HEK293T (cell line): Measurements from ENCODE around the gene TEX10.

Experiments
- BHLHE40 ChIP-seq: fragments of 450-650 bp; IDR thresholded peaks from 2 replicates; pipeline ENCODE4 v1.6.1; 2016; ENCODE audit warnings: mild to moderate bottlenecking, moderate library complexity, borderline replicate concordance
- ELF4 ChIP-seq: fragments of 450-650 bp; IDR thresholded peaks from 2 replicates; pipeline ENCODE4 v1.6.1; 2017; ENCODE audit warnings: antibody characterized with exemption
- FOXK2 ChIP-seq: fragments of 450-650 bp; IDR thresholded peaks from 2 replicates; pipeline ENCODE4 v1.6.1; 2016; ENCODE audit warnings: mild to moderate bottlenecking
- LEF1 ChIP-seq: fragments of 450-650 bp; IDR thresholded peaks from 2 replicates; pipeline ENCODE4 v1.6.1; 2017; ENCODE audit warnings: mild to moderate bottlenecking, borderline replicate concordance
- PKNOX1 ChIP-seq: fragments of 450-650 bp; IDR thresholded peaks from 2 replicates; pipeline ENCODE4 v1.6.1; 2016
- ZNF384 ChIP-seq: fragments of 450-650 bp; IDR thresholded peaks from 2 replicates; pipeline ENCODE4 v1.6.1; 2016

DNA sequence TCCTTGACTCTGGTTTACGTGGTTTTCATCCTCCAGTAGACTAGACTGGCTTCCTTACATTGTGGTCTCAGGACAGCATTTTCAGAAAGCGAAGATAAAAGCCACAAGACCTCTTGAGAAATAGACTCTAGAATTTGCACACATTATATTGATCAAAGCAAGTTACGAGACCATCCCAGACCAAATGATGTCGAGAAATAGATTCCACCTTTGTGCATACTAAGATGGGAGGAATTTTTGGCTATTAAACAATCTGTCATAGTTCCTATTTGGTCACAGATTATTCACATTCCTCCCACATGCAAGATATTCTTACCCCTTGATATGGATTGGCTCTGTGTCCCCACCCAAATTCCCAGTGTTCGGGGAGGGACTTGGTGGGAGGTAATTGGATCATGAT lies 65.6 kb downstream of the TEX10 start:
- TF ChIP-seq ZNF384 (no peak), ELF4 (no peak), LEF1 (no peak), FOXK2 (no peak), PKNOX1 (no peak), BHLHE40 (no peak)
